ENCODE results near the gene TOMM70.
"Not testable (repeated sequence)": the region's sequence is repeated elsewhere in the genome, so short reads cannot be mapped to it uniquely, and the experiment has no call there.

TOMM70 gene

DNA sequence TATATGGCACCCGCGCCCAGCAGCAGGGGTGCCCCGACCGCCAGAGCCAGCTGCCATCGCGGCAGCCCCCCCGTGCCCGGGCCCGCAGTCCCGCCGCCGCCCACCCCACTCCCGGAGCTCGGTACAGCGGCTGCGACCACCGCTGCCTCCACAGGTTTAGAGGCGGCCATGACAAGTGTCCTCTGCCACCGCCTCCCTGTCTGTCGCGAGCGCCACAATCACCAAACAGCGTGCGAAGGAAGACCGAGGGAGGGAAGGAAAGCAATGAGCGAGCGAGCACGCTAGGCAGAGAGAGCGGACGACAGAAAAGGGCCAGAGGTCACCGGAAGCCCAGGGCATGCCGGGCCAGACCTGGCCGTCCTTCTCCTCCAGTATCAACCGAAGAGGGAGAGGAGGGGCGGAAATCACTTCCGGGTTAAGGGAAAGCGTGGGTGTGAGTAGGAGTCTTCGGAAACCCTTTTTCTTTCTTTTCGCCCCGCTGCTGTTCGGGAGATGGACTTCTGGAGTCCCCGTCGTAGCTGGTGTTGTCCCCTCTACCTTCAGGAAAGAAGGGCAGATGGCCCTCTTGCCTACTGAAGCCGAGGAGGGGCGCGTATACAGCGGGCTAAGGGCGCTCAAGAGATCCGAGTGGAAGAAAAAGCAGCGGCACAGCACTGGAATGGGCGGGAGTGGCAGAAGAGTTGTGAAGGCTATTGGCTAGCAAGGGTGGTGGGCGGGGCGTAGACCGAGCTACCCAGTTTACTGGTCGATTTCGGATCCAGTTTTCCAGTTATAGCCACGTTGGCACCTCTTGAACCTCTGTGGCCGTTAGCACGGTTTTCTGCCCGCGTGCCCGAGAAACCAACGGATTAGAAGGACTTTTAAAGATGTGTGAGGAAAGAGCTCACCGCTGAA, at the start of gene TOMM70, which contains the start of gene LNP1:
TOMM70 (minus strand) TSS at position 310 of the 894 bp plus-strand sequence; CDS start at position 170, 140 bp downstream.
LNP1 (plus strand) TSS at position 760 of the 894 bp plus-strand sequence. CDS start 28,191 bp downstream, outside the sequence.
- DNase-seq (ENCODE audit: low spot score), result peak; percentile 92

GRCh38 chr3:100449214-100449613, 48.3 kb upstream of the TOMM70 start:
- DNase-seq (ENCODE audit: low spot score), result no peak

DNA sequence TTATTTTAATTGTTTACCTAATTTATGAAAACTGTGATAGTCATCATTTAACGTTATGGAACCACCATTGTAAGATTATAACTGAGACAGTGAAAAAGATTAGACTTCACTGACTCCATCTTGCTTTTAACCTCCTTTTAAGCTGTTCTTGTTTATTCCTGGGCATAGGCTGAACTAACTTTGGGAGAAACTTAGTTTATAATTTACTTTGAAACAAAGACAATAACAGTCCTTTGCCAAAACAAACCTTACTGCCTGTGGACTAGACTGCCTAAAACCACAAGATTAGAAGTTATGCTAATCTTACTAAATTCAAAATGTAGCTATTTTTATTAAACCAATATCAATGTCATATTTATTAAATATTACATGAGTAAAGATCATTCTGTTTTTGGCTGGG, 47.2 kb upstream of the TOMM70 start:
- DNase-seq (ENCODE audit: low spot score), result no peak

- not testable (repeated sequence) for DNase-seq (ENCODE audit: low spot score)
Measured at GRCh38 chr3:100447067-100447466, 46.2 kb upstream of the TOMM70 start.

GRCh38 chr3:100443690-100444089, 42.8 kb upstream of the TOMM70 start:
- DNase-seq (ENCODE audit: low spot score), result no peak

GRCh38 chr3:100440895-100441294, 40.0 kb upstream of the TOMM70 start:
- DNase-seq (ENCODE audit: low spot score), result peak; percentile 2

- DNase-seq (ENCODE audit: low spot score), result no peak
Measured at GRCh38 chr3:100438623-100438974, 37.7 kb upstream of the TOMM70 start.

DNA sequence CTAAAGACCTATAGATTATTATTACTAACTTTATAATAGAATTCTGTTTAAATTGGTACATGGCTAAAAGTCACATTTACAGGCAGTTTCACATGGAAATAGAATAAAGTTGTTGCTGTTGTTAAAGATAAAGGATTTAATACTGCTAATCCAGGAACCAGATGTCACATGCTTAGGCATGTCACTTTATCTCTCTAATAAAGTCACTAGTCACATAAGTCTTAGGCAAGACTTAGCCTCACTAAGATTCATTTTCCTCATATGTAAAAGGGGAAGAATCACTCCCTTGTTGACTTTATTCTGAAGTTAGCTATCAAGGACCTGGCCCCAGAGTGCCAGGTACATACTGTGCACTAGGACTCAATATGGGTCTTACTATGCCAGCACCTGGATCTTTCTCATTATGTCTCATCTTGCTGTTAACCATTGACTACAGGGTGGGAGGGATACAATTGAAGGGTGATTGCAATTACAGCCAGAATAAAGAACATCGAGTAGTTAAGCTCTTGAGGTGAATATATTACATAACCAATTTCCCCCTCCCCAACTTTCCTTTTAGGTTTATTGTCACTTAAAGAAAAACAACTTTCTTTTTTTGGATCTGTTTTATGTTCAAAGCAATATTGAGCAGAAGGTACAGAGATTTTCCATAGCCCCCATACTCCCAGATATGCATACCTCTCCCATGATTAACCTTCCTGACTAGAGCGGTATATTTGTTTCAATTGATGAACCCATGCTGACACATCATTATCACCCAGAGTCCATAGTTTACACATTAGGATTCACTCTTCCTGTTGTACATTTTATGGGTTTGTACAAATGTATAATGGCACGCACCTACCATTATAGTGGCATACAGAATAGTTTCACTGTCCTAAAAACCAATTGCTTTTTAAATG, 37.1 kb upstream of the TOMM70 start:
- no peak for DNase-seq (ENCODE audit: low spot score)

DNA sequence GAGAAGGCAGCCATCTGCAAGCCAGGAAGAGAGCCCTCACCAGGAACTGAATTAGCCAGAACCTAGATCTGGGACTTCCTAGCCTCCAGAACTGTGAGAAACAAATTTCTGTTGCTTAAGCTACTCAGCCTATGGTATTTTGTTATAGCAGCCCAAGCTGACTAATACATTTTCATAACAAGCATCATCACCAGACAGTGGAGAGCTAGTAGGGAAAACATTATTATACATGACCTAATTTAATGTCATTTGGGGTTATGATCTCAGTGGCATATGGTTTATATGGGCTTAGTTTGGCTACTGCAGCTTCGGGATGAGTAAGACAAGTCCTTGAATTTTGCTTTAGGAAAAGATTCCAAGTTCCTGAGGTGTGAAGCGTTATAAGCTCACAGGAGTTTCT, 36.1 kb upstream of the TOMM70 start:
- no peak for DNase-seq (ENCODE audit: low spot score)

DNA sequence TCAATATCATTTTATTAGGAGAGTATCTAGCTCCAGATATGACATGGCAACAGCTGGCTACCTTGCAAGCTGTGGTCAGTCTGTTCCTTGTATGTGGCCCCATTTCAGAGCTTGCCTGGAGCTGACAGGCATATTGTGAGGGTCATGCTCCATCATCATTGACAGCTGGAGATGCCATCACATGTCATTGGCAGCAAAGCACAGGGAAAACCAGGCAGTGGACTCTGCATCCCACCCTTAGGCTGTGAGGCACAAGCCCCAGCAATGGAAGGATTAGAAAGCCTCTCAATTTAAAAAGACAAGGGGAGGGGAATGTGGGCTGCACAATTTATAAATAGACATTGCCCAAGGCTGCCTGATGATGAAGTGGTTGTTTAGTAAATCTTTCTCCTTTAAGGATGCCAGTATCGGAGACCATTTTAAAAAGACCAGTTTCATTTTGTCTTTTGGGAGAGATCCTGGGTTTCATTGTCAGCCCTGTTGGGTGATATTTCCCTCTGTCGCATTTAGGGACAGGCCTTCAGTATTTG, 28.4 kb upstream of the TOMM70 start:
- no peak for DNase-seq (ENCODE audit: low spot score)

GRCh38 chr3:100427699-100428098, 26.8 kb upstream of the TOMM70 start:
- DNase-seq (ENCODE audit: low spot score), result no peak

GRCh38 chr3:100426067-100426682, 25.3 kb upstream of the TOMM70 start:
- DNase-seq (ENCODE audit: low spot score), result no peak

DNA sequence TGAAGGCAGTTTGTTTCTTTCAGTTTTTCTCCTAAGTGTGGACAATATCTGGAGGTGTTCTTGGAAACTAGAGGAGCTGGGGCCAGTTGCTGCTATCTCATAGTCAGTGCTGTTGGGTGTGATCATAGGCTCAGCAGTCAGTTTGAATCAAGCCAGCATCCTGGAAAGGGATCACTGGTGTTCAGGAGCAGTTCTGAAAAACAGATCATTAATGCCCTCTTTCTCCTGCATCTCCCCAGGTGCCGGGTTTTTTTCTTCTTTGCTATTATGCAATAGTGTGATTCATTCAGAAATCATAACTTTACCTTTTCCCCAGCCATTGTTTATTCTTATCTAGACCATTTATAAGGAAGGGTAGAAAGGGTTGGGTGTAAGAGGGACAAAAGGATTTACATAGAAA, 24.4 kb upstream of the TOMM70 start:
- no peak for DNase-seq (ENCODE audit: low spot score)

DNA sequence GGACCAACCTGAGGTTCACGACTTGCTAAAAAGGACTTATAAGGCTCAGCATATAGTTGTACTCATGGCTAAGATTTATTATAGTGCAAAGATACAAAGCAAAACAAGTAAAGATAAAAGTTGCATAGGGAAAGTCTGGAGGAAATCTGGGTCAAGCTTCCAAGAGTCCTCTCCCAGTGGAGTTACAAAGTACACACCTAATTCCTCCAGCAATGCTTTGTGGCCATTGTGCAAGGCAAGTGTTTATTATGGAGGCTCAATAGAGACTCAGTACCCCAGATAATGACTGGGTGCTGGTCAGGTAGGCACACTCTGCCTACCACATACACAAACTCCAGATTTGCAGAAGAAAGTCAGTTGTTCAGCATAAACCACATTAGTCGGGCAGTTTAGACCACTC, 23.4 kb upstream of the TOMM70 start:
- no peak for DNase-seq (ENCODE audit: low spot score)

DNA sequence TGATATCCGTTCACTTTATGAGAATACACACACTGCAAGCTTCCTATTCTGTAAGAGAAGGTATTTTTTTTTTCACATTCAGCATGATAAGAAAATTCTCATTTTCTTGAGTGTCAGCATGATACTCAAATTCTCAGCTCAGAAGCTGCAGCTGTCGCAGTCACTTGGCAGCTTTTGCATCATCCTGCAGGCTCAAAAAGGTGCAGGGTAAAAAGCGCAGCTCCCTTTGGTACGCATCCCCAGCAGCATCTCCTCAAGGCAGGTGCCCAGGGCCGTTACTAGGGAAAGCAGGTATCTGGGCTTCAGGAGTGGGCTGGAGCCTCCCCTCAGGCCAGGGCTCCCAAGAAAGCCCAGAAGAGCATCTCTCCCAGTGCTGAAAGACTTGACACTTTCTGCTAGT, 22.7 kb upstream of the TOMM70 start:
- DNase-seq (ENCODE audit: low spot score), result no peak

- no peak for DNase-seq (ENCODE audit: low spot score)
Measured at GRCh38 chr3:100420885-100421284, 20.0 kb upstream of the TOMM70 start.

DNA sequence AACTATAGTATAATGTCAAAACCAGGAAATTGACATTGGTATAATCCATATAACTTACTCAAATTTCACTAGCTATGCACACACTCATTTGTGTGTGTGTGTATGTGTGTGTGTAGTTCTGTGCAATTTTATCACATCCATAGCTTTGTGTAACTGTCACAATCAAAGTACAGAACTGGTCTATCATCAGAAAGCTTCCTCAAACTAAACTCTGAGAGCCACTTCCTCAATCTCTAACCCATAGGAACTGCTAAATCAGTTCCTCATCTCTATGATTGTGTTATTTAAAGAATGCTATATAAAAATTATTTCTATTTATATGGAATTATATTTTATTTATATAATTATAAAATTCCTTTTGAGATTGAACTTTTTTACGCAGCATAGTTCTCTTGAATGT, 18.5 kb upstream of the TOMM70 start:
- DNase-seq (ENCODE audit: low spot score), result no peak

- no peak for DNase-seq (ENCODE audit: low spot score)
Measured at GRCh38 chr3:100416863-100417262, 16.0 kb upstream of the TOMM70 start.

GRCh38 chr3:100416176-100416575, 15.3 kb upstream of the TOMM70 start:
- no peak for DNase-seq (ENCODE audit: low spot score)

GRCh38 chr3:100413613-100414012, 12.7 kb upstream of the TOMM70 start:
- DNase-seq (ENCODE audit: low spot score), result no peak

- DNase-seq (ENCODE audit: low spot score), result no peak
Measured at GRCh38 chr3:100412912-100413590, 12.2 kb upstream of the TOMM70 start.

Measured in CD4-positive, alpha-beta T cell treated with Interleukin-6 at 100 ng/mL for 8 hours (primary cell).